GM18505 (cell line): ENCODE measurements around the gene PRADC1.

Source experiments
- ATAC-seq: cut with Tn5 transposase; IDR thresholded peaks from one replicate; pipeline ENCODE4 v1.9.1; 2021; ENCODE audit not compliant: unreplicated experiment
- POLR2A ChIP-seq: IDR thresholded peaks from 4 replicates; pipeline ENCODE4 v1.6.1; 2011; ENCODE audit warnings: borderline replicate concordance; ENCODE audit not compliant: insufficient read depth, insufficient read length; ENCODE audit errors: extremely low read depth

PRADC1 gene

GRCh38 chr2:73253901-73254300, 20.9 kb upstream of the PRADC1 start:
- ATAC-seq: no peak

GRCh38 chr2:73253400-73253799, 20.4 kb upstream of the PRADC1 start:
- no peak for TF ChIP-seq POLR2A
- ATAC-seq: no peak

More at GRCh38 chr2:73253901-73254300, 20.9 kb upstream of the PRADC1 start:
- TF ChIP-seq POLR2A: peak; percentile 13

- no peak for TF ChIP-seq POLR2A
- ATAC-seq: no peak
Measured at GRCh38 chr2:73252238-73253027, 19.4 kb upstream of the PRADC1 start.

- no peak for ATAC-seq
Measured at GRCh38 chr2:73250872-73251846, 18.1 kb upstream of the PRADC1 start.

GRCh38 chr2:73249636-73250035, 16.6 kb upstream of the PRADC1 start:
- TF ChIP-seq POLR2A: no peak
- ATAC-seq: no peak

More at GRCh38 chr2:73250872-73251846, 18.1 kb upstream of the PRADC1 start:
- TF ChIP-seq POLR2A: no peak

- TF ChIP-seq POLR2A: no peak
- no peak for ATAC-seq
Measured at GRCh38 chr2:73246850-73247249, 13.8 kb upstream of the PRADC1 start.

GRCh38 chr2:73244580-73244979, 11.5 kb upstream of the PRADC1 start:
- ATAC-seq: no peak
- TF ChIP-seq POLR2A: no peak

- TF ChIP-seq POLR2A: no peak
- ATAC-seq: no peak
Measured at GRCh38 chr2:73243884-73244570, 11.0 kb upstream of the PRADC1 start.

GRCh38 chr2:73239776-73240175, 6.7 kb upstream of the PRADC1 start:
- ATAC-seq: no peak
- TF ChIP-seq POLR2A: no peak

- TF ChIP-seq POLR2A: no peak
- no peak for ATAC-seq
Measured at GRCh38 chr2:73238976-73239375, 5.9 kb upstream of the PRADC1 start.

GRCh38 chr2:73238149-73238548, 5.1 kb upstream of the PRADC1 start:
- no peak for TF ChIP-seq POLR2A
- ATAC-seq: no peak

GRCh38 chr2:73237168-73237567, 4.1 kb upstream of the PRADC1 start:
- ATAC-seq: no peak

More at GRCh38 chr2:73237168-73237567, 4.1 kb upstream of the PRADC1 start:
- TF ChIP-seq POLR2A: no peak
